ENCODE data around the gene SEC22A.

Gene SEC22A

DNA sequence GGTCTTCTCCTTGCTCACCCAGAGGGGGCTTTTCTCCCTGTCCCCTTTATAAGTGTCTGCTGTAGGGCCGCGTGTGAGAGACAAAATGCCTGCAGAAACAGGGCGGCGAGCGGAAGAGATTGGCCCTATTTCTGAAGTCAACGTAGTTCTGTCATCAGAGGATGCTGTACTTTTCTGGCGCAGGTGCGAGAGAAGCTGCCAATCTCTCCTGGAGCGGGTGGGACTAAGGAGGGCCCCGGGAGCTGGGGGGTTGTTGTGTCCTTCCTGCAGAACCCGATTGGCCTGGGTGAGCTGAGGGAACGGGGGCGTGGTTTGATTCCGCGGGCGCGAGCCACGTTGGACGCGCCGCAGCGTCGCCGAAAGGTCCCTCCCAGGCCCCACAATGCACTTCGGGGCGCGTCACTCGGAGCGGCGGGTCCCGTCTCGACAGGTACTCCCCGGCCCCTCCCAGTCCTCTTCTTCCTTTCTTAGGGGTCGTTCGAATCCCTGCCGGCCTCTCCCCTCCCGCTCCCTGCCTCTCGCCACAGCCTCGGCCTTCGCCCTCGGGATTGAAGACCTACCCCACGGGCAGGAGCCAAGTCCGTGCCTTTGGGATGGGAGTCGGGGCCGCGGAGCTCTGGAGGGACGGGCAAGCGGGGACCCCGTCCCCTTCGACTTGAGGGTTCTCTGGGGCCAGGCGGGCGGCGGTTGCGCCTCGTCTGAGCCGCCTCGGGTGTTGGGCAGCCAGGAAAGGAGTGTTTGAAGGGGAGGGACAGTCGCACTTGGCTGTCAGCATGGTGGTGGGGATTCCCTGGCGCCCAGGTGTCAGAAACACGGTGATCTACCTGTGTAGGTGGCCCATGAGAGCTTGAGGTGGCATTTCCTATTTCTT lies at the start of gene SEC22A:
TSS of gene SEC22A (plus strand) at position 387 of the 871 bp plus-strand sequence. CDS start 7,275 bp downstream, outside the sequence.
- DNase-seq (ENCODE audit: low read depth in 3 of 3), result peak; percentile 85 to 95 (median 92)

- DNase-seq (ENCODE audit: low read depth in 3 of 3), result no peak
Observed at GRCh38 chr3:123152687-123153086, 49.1 kb upstream of the SEC22A start.

DNA sequence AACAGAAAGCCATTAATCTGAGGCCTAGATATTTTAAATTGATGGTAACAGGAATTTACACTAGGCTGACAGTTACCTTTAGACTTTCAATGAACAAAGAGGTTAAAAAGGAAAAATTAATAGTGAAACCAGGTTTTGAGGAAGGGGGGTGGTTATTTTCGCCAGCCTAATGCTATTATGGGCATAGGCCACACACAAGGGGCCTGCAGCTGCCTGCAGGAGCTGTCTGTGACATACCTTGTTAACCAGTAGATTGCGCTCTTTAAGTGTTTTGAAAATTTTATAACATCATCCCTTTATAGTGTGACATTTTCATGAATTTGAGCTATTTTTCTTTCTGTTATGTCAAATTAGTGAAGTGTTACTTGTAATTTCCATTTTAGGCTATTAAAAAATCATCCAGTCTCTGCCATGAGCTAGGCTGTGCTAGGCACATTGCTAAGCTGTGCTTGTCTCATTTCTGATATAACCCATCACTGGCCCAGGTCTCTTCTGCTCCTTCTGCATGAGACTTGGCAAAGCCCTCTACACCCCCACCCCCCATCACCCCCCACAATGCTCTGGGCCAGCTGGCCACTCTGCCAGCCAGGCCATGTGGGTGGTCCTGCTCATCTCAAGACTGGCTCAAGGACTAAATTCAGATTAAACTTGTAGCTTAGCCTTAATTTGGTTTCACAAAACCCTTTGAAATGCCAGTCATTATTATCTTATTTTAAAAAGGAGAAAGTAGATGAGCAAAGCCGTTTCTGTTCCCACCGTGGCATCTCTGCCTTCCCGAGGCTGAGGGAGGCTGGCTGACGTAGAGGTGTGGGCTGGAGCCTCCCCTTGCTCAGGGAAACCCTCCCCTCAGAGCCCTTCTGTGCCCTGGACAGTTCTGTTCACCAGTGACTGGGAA lies 48.4 kb upstream of the SEC22A start:
- no peak for DNase-seq (ENCODE audit: low read depth in 3 of 3)

DNA sequence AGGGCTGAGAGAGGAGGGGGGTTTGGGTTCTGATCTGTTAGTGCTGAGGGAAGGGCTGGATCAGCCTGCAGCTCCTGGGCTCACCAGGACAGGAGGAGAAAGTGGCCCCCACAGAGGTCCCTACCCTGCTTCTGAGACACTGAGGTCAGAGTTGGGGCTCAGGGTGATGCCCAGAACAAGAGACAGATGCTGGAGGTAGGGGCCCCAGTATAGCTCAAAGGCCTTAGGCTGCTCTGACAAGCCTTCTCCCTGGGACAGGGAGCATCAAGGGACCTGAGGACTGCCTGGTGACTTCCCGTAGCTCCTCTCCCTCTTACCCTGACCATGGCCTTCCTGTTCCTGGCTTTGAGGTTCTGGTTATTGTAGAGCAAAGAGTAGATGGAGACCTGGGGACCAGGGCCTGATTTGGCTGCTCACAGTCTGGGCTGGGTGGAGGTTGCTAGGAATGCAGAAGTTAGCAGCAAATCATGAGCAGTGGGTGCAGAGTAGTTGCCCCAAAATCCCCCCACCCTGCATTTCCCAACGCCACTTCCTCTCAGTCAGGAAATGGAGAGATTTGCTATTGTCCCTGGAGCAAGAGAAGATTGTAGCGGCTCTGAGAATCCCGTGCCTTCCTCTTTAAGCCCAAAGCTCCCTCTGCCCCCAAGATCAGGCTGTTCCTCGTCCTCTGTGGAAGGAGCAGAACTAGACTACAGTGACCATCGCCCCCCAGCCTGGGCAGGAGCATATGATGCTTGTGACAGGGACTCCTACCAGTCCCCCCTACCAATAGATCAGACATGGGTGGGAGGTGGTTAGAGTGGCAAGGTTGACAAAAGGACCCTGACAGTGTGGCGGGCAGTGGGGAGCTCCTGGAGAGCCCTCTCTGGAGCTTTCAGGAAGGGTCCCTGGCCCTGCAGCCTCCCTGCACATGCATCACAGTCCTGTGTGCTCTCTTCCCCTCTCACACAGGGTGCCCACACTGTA lies 47.4 kb upstream of the SEC22A start:
- DNase-seq (ENCODE audit: low read depth in 3 of 3), result no peak

DNA sequence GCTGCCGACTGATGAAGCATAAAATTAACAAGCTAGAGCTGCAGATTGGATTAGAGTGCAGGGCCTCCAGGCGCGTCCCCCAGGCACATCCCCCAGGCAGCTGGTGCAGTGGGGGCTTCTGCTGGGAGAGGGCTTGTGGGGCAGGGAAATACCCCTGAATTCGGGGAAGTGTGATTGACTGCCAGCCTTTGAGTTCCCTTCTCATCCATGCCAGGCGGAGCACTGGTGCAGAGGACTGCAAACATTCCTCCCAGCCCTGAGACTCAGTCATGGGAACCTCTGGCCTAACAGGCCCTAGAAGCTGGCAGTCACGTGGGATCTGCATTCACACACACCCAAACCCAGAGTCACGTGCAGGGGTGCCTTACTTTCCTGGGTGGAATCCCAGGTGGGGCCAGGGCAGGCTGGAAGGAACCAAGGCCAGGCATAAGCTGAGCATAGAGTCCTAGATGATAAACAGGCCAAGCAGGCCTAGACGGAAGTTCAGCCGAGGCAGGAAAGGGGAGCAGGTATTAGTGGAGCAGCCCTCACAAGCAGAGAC lies 46.2 kb upstream of the SEC22A start:
- no peak for DNase-seq (ENCODE audit: low read depth in 3 of 3)

GRCh38 chr3:123156276-123156995 lies 45.3 kb upstream of the SEC22A start:
- DNase-seq (ENCODE audit: low read depth in 3 of 3), result no peak

DNA sequence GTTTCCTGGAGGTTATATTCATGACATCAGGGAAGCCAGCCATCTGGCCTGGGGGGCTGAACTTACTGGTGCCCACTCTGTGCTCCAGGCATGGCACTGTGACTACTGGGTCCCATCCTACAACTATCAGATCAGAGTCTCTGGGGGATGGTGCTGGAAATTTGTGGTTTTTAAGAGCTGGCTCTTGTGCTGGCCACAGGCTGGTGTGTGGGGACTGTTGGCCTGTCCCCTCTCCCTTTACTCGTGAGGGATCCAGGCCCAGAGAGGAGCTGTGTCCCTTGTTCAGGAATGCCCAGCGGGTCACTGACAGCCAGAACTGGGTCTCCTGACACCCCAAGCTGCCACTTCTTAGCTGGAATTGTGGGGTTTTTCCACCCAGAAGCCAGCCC lies 44.5 kb upstream of the SEC22A start:
- no peak for DNase-seq (ENCODE audit: low read depth in 3 of 3)

DNA sequence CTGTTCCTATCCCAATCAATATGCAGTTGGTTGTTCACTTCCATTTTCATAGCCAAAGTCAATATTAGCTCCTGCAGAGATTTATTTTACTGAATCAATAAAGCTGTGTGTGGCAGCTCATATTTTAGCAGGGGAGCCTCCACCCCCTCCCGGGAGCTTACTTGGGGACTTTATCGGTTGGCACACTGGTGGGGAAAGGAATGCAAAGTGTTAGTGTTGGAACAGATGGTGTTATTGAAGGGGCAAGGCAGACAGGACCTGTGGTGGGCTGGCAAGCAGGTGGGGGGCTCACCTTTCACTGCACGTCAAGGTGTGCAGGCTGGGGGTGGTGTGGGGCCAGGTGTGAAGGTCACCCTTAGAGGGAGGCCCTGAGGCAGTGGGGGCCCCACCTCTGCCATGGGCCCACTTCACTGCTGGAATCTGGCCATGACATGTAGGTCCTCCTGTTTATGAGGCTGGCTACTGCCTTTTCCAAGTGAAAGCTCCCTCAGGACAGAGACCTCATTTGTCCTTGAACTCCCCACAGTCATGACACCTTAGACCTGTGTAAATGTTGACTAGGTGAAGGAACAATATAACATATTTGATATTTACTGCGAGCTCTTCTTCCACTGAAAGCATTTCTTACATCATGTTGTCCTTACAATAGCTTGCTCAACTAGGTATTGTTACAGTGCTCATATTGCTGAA lies 44.0 kb upstream of the SEC22A start:
- DNase-seq (ENCODE audit: low read depth in 3 of 3), result no peak

- DNase-seq (ENCODE audit: low read depth in 3 of 3), result no peak
Observed at GRCh38 chr3:123158330-123158729, 43.4 kb upstream of the SEC22A start.

GRCh38 chr3:123158899-123159390 lies 42.8 kb upstream of the SEC22A start:
- no peak for DNase-seq (ENCODE audit: low read depth in 3 of 3)

DNA sequence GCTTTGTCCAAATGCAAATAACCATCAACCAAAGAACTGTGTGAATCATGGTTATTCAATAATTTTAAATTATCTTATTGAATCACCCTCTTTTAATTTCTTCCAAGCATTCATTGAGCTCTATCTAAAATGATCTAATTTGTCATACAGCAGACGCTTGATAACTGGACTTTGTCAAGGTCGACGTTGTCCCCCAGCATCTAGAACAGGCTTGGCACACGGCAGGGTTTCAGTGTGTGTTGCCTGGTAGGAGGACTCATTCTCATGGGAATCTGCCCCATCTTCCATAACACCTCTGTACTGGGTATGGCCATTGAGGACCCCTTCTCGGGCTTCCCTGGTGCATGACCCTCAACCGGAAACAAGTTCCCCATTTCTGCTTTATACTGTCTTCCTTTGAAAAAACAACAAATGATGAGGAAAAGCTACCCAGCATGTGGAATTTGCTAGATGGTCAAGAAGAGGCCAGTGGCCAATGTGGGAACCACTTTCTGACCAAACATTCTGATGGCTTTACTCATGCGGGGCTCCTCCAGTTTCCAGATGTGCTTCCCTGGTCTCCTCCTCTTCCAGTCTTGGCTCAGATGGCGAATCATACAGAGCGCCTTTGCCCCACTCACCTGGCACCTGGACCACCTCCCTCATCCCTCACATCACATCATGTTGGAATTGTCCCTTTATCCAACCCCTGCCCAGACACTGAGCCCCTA lies 41.7 kb upstream of the SEC22A start:
- DNase-seq (ENCODE audit: low read depth in 3 of 3), result no peak

- DNase-seq (ENCODE audit: low read depth in 3 of 3), result no peak
Observed at GRCh38 chr3:123161167-123161566, 40.6 kb upstream of the SEC22A start.

- DNase-seq (ENCODE audit: low read depth in 3 of 3), result no peak
Observed at GRCh38 chr3:123163141-123163540, 38.6 kb upstream of the SEC22A start.

GRCh38 chr3:123165163-123165562 lies 36.6 kb upstream of the SEC22A start:
- no peak for DNase-seq (ENCODE audit: low read depth in 3 of 3)

- no peak for DNase-seq (ENCODE audit: low read depth in 3 of 3)
Observed at GRCh38 chr3:123167686-123168085, 34.1 kb upstream of the SEC22A start.

DNA sequence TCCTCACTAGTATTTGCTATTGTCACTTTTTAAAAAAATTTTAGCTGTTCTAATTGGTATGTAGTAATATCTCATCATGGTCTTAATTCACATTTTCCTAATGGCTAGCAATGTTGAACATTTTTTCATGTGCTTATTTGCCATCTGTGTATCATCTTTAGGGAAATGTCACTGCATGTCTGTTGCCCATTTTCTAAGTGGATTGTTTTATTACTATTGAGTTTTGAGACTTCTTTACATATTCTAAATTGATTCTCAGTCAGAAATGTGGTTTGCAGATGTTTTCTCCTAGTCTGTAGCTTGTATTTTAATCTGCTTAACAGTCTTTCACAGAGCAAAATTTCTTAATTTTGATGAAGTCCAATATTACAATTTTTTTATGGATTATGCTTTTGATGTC lies 33.6 kb upstream of the SEC22A start:
- no peak for DNase-seq (ENCODE audit: low read depth in 3 of 3)

DNA sequence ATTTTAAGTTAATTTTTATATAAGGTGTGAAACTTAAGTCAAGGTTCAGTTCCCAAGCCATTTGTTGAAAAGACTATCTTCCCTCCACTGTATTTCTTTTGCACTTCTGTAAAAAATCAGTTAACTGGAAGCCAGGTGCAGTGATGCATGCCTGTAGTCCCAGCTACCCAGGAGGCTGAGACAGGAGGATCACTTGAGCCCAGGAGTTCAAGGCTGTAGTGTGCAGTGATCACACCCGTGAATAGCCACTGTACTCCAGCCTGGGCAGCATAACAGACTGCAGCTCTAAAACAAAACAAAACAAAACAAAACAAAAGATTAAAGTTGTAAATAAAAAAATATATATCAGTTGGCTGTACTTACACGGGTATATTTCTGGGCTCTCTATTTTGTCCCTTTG lies 33.1 kb upstream of the SEC22A start:
- no peak for DNase-seq (ENCODE audit: low read depth in 3 of 3)

GRCh38 chr3:123169492-123169929 lies 32.2 kb upstream of the SEC22A start:
- DNase-seq (ENCODE audit: low read depth in 3 of 3), result no peak

DNA sequence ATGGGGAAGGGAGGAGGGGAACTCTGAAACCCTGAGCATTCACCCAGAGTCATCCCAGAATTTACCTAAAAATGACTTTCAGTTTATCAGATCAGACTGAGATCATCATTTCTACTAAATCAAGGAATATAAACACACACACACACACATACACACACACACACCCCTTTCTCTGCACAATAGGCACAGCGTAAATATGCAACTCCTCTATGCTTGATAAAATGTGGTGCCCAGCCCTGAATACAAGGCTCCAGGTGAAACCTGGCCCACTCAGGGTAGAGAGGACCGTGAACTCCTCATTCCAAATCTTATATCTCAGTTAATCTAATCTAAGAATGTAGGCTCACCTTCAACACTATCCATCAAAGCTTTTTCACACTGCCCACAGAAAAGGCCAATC lies 31.8 kb upstream of the SEC22A start:
- no peak for DNase-seq (ENCODE audit: low read depth in 3 of 3)
